ENCODE data around the gene OSGEPL1. TPM values are rescaled to one million over a fixed set of nuclear protein-coding genes. Genes with fewer than 3 reads are reported as not detected.

Gene OSGEPL1
- 3.5 to 4.7 TPM (median 4.2 TPM) in 5 replicates for total RNA-seq (2022; extraction: Qiagen RNA extraction)

GRCh38 chr2:189762551-189763298 lies at the start of gene OSGEPL1:
Gene OSGEPL1, minus strand, starts transcription at chr2:189762792. Its CDS starts 1,152 bp downstream, at chr2:189761640.

GRCh38 chr2:189783927-189784867 lies 21.6 kb upstream of the OSGEPL1 start, which contains the start of the genes ORMDL1 and PMS1:
Gene ORMDL1, minus strand, starts transcription at chr2:189784339. Its CDS starts 1,744 bp downstream, at chr2:189782595.
Gene PMS1, plus strand, starts transcription at chr2:189784450. Its CDS starts 7,360 bp downstream, at chr2:189791810.

Other genes with a start within 250 kb of the OSGEPL1 start
- 1.8 to 2.1 TPM (median 2.0 TPM) in 5 replicates for gene SLC40A1, start 182.0 kb downstream of the OSGEPL1 start, total RNA-seq (2022; extraction: Qiagen RNA extraction)
- 31.1 to 35.5 TPM (median 35.0 TPM) in 5 replicates for gene ASNSD1, start 101.3 kb downstream of the OSGEPL1 start, total RNA-seq (2022; extraction: Qiagen RNA extraction)
- gene ANKAR, start 88.1 kb downstream of the OSGEPL1 start, total RNA-seq (2022; extraction: Qiagen RNA extraction): 0.64 to 1.9 TPM (median 1.5 TPM) in 5 replicates
- 38.4 to 47.5 TPM (median 43.3 TPM) in 5 replicates for gene ORMDL1, start 21.5 kb upstream of the OSGEPL1 start, total RNA-seq (2022; extraction: Qiagen RNA extraction)
- 6.5 to 8.7 TPM (median 7.1 TPM) in 5 replicates for gene PMS1, start 21.7 kb upstream of the OSGEPL1 start, total RNA-seq (2022; extraction: Qiagen RNA extraction)

Data from A549 treated with Mapracorat at 1 μM for 4 hours (cell line).